Spleen (tissue), 7 donors: ENCODE measurements around the gene SLFN11.

Experiments
- CTCF ChIP-seq, 11 experiments: fragments of 200-600 bp in 7 of 11; fragments of 450-650 bp in 4 of 11; sonication (generic) in 4 of 11; IDR thresholded peaks in 8 of 11; conservative IDR thresholded peaks in 3 of 11; 1 replicate in 7 of 11; 2 replicates in 4 of 11; pipeline versions ENCODE4 v1.4.0 to v1.8.0; 2016 to 2021; ENCODE audit warnings: antibody characterized with exemption in 11 of 11, inconsistent platforms in 4 of 11, mild to moderate bottlenecking in 1 of 11
- POLR2A ChIP-seq, 3 donors: fragments of 450-650 bp; IDR thresholded peaks; one replicate each; pipeline ENCODE4 v1.5.1; 2017; ENCODE audit warnings: antibody characterized with exemption in 3 of 3, mild to moderate bottlenecking in 1 of 3
- POLR2AphosphoS5 ChIP-seq, 3 donors: sonication (generic); formaldehyde crosslinking; IDR thresholded peaks; one replicate each; pipeline ENCODE4 v1.5.1; 2017; ENCODE audit warnings: antibody characterized with exemption in 3 of 3
- donor health status: DM: no; HTN: no; CAD: no; lungs with moderate emphysema.
- donor health status: DM: no; HTN: no; CAD: no.
- donor health status: DM: no; HTN: no; CAD: no.

DNA sequence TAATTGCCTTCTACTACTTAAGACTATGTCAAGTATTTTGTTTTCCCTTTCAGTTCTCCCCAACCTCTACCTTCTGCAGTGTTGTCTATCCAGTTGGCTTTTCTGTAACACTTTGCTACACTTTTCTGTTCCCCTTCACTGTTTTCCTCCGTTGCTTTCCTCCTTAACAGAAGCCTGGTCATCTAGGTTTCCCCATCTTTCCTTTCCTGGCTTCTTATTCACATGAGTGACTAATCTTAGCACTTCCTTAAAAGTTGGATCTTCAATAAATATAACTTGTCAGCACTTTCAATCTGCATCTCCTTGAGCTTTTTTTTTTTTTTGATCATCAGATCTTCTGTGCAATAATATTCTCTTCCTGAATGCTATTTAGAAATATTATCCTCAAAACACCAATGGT, 2.8 kb upstream of the SLFN11 start:
- no peak for TF ChIP-seq CTCF (IDR thresholded peaks at IDR 0.05 in 8 of 11, conservative IDR thresholded peaks at IDR 0.05 in 3 of 11)
- no peak for TF ChIP-seq POLR2A (IDR thresholded peaks at IDR 0.05)
- TF ChIP-seq POLR2AphosphoS5 (IDR thresholded peaks at IDR 0.05) = no peak
